Stomach (tissue), 4 donors: Measurements from ENCODE around the gene EIF2B2.

Source experiments
- EP300 ChIP-seq: sonication (generic); formaldehyde crosslinking; IDR thresholded peaks from one replicate; pipeline ENCODE4 v1.6.1; 2017; ENCODE audit warnings: antibody characterized with exemption
- POLR2A ChIP-seq, 4 donors: fragments of 450-650 bp; IDR thresholded peaks; one replicate each; pipeline ENCODE4 v1.6.1; 2016; ENCODE audit warnings: antibody characterized with exemption in 4 of 4, control low read depth in 2 of 4, mild to moderate bottlenecking in 1 of 4, moderate library complexity in 1 of 4
- POLR2AphosphoS5 ChIP-seq, 3 donors: sonication (generic); formaldehyde crosslinking; IDR thresholded peaks; one replicate each; pipeline ENCODE4 v1.6.1; 2016; ENCODE audit warnings: antibody characterized with exemption in 3 of 3
- TF ChIP-seq, protein P1 (sequence below), 7 experiments: fragments of 450-650 bp in 4 of 7; fragments of 200-600 bp in 3 of 7; sonication (generic) in 3 of 7; IDR thresholded peaks; one replicate each; pipeline ENCODE4 v1.5.1; 2016 to 2019; ENCODE audit warnings: antibody characterized with exemption in 7 of 7, control low read depth in 2 of 7, mild to moderate bottlenecking in 1 of 7

- TF ChIP-seq, protein P1, sequence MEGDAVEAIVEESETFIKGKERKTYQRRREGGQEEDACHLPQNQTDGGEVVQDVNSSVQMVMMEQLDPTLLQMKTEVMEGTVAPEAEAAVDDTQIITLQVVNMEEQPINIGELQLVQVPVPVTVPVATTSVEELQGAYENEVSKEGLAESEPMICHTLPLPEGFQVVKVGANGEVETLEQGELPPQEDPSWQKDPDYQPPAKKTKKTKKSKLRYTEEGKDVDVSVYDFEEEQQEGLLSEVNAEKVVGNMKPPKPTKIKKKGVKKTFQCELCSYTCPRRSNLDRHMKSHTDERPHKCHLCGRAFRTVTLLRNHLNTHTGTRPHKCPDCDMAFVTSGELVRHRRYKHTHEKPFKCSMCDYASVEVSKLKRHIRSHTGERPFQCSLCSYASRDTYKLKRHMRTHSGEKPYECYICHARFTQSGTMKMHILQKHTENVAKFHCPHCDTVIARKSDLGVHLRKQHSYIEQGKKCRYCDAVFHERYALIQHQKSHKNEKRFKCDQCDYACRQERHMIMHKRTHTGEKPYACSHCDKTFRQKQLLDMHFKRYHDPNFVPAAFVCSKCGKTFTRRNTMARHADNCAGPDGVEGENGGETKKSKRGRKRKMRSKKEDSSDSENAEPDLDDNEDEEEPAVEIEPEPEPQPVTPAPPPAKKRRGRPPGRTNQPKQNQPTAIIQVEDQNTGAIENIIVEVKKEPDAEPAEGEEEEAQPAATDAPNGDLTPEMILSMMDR (IDR thresholded peaks at IDR 0.05) = no peak
- TF ChIP-seq POLR2AphosphoS5 (IDR thresholded peaks at IDR 0.05) (no peak), POLR2A (IDR thresholded peaks at IDR 0.05) (no peak), EP300 (no peak)
Observed at GRCh38 chr14:75044752-75045151, 42.0 kb downstream of the EIF2B2 start.
